Keratinocyte (primary cell): ENCODE results near the gene DRC1. TPM values are rescaled to one million over a fixed set of nuclear protein-coding genes. Genes with fewer than 3 reads are reported as not detected.

Experiments used
- DNase-seq: peaks from one replicate; pipeline ENCODE4 v3.0.0-alpha.2; 2011; ENCODE audit warnings: low read depth, missing footprints, low spot score
- FAIRE-seq: peaks from 2 replicates; lab custom pipeline; 2011; peaks lifted over from hg19 to GRCh38; lab: Jason Lieb, UNC
- H2AFZ ChIP-seq: 2 replicates; pipeline ENCODE4 v1.6.0; 2012; ENCODE audit warnings: low read length, control low read depth, inconsistent platforms; ENCODE audit not compliant: control insufficient read depth
- H3K27ac ChIP-seq: 2 replicates; pipeline ENCODE4 v1.5.1; 2011; ENCODE audit warnings: low read length; ENCODE audit not compliant: control insufficient read depth, insufficient read depth
- H3K27me3 ChIP-seq: 3 replicates; pipeline ENCODE4 v1.6.0; 2011; ENCODE audit warnings: low read length; ENCODE audit not compliant: control insufficient read depth, insufficient read depth; ENCODE audit errors: extremely low read depth
- H3K36me3 ChIP-seq, 2 experiments: 2 replicates in 1 of 2; 3 replicates in 1 of 2; pipeline ENCODE4 v1.5.1; 2011; ENCODE audit warnings: low read length in 2 of 2, mild to moderate bottlenecking in 1 of 2; ENCODE audit not compliant: control insufficient read depth in 2 of 2, insufficient read depth in 2 of 2; ENCODE audit errors: extremely low read depth in 1 of 2
- H3K4me1 ChIP-seq: 3 replicates; pipeline ENCODE4 v1.5.1; 2011; ENCODE audit warnings: low read length; ENCODE audit not compliant: control insufficient read depth, insufficient read depth; ENCODE audit errors: extremely low read depth
- H3K4me2 ChIP-seq: 3 replicates; pipeline ENCODE4 v1.6.0; 2011; ENCODE audit warnings: low read depth, low read length; ENCODE audit not compliant: control insufficient read depth, insufficient read depth; ENCODE audit errors: extremely low read depth
- H3K4me3 ChIP-seq, 3 experiments: fragments of 200-600 bp in 1 of 3; sonication (generic) in 1 of 3; 2 replicates in 2 of 3; 3 replicates in 1 of 3; pipeline ENCODE4 v1.5.1; 2011 to 2016; ENCODE audit warnings: low read length in 3 of 3, mild to moderate bottlenecking in 3 of 3, control low read depth in 2 of 3, inconsistent platforms in 1 of 3, low read depth in 1 of 3, mixed read lengths in 1 of 3, mixed run types in 1 of 3, moderate library complexity in 1 of 3; ENCODE audit not compliant: control insufficient read depth in 2 of 3, insufficient read depth in 2 of 3; ENCODE audit errors: extremely low read depth in 1 of 3
- H3K79me2 ChIP-seq: 2 replicates; pipeline ENCODE4 v1.6.0; 2012; ENCODE audit warnings: low read length; ENCODE audit not compliant: control insufficient read depth, insufficient read depth
- H3K9ac ChIP-seq: 3 replicates; pipeline ENCODE4 v1.6.0; 2011; ENCODE audit warnings: low read length; ENCODE audit not compliant: control insufficient read depth, insufficient read depth; ENCODE audit errors: extremely low read depth
- H3K9me1 ChIP-seq: 3 replicates; pipeline ENCODE4 v1.6.0; 2011; ENCODE audit warnings: low read length; ENCODE audit not compliant: control insufficient read depth, insufficient read depth; ENCODE audit errors: extremely low read depth
- H3K9me3 ChIP-seq: 2 replicates; pipeline ENCODE4 v1.5.1; 2012; ENCODE audit warnings: low read depth, low read length; ENCODE audit not compliant: control insufficient read depth
- H4K20me1 ChIP-seq: 3 replicates; pipeline ENCODE4 v1.6.0; 2011; ENCODE audit warnings: low read length; ENCODE audit not compliant: control insufficient read depth, insufficient read depth; ENCODE audit errors: extremely low read depth
- EZH2 ChIP-seq: IDR thresholded peaks from one replicate; pipeline ENCODE4 v1.6.1; 2012; ENCODE audit warnings: inconsistent platforms, mild to moderate bottlenecking, low read length, moderate library complexity
- dilution Hi-C: fragments of 300-500 bp; cut with MboI; formaldehyde crosslinking; loops from one replicate; pipeline ENCODE4 v1.7.0; 2020; ENCODE audit warnings: low sequenced_read_pairs; ENCODE audit not compliant: extremely low pct_ligation_motif_present
- polyA plus RNA-seq, 5 experiments: library from polyadenylated mRNA; depleted of rRNA in 3 of 5; stranded (reverse) in 3 of 5; stranded (forward) in 1 of 5; unstranded in 1 of 5; fragments of >200 nt; gene quantifications; 1 replicate in 1 of 5; 2 replicates in 3 of 5; 3 replicates in 1 of 5; pipeline versions ENCODE4 v1.2.1 to v1.2.3, GENCODE V29; 2011 to 2012; ENCODE audit warnings: missing spikeins in 2 of 5, low read depth in 1 of 5, low replicate concordance in 1 of 5
- TF ChIP-seq, protein P1 (sequence below), 3 experiments: IDR thresholded peaks in 1 of 3; conservative IDR thresholded peaks in 1 of 3; optimal IDR thresholded peaks in 1 of 3; 2 replicates in 2 of 3; 3 replicates in 1 of 3; pipeline versions ENCODE3 to v1.5.1; 2011; ENCODE audit warnings: low read length in 3 of 3, mild to moderate bottlenecking in 3 of 3, moderate library complexity in 2 of 3, control low read depth in 1 of 3, inconsistent platforms in 1 of 3; ENCODE audit not compliant: insufficient read depth in 2 of 3; ENCODE audit errors: extremely low read depth in 1 of 3

The DRC1 gene
- polyA plus RNA-seq, 1 donor (not counting 4 experiments of a cell fraction or from before 2014, with no cell fraction given): not detected

DNA sequence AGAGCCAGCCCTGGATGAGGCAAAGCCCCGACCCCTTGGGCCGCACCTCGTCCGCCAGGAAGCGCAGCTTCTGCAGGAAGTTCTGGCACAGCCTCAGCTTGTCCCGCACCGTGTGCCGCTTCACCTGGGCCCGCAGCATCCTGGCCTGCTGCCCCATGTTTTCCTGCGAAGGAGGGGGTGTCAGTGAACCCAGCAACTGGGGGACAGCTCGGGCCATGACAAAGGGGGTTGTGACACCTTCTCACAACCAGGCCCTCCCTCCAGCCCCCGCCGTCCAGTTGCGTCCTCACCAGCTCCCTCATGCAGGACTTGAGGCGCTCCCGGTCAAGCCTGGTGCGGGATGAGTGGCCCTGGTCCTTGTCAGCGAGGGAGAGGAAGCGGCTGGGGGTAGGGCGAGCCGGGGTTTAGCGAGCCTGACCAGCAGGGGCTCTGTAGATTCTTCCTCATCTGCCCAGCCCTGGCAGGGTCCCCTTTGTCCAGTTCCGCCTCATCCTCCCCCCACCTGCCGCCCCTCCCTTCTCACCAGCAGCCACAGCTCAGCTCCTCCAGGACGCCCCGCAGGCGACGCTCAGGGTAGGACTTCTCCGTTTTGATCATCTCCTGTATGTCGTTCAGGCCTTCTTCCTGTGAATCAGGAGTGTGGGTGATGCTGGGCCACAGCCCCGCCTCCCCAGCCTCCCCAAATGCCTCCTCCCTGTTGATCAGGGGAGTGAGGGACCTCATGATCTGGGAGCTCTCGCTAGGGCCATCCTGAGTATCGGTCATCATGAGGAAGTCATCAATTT is 75.6 kb downstream of the DRC1 start:
- no peak for TF ChIP-seq EZH2
- TF ChIP-seq, protein P1, sequence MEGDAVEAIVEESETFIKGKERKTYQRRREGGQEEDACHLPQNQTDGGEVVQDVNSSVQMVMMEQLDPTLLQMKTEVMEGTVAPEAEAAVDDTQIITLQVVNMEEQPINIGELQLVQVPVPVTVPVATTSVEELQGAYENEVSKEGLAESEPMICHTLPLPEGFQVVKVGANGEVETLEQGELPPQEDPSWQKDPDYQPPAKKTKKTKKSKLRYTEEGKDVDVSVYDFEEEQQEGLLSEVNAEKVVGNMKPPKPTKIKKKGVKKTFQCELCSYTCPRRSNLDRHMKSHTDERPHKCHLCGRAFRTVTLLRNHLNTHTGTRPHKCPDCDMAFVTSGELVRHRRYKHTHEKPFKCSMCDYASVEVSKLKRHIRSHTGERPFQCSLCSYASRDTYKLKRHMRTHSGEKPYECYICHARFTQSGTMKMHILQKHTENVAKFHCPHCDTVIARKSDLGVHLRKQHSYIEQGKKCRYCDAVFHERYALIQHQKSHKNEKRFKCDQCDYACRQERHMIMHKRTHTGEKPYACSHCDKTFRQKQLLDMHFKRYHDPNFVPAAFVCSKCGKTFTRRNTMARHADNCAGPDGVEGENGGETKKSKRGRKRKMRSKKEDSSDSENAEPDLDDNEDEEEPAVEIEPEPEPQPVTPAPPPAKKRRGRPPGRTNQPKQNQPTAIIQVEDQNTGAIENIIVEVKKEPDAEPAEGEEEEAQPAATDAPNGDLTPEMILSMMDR (optimal IDR thresholded peaks at IDR 0.05 in 1 of 3, IDR thresholded peaks at IDR 0.05 in 1 of 3, conservative IDR thresholded peaks at IDR 0.05 in 1 of 3; ENCODE audit: extremely low read depth in 1 of 3, insufficient read depth in 2 of 3, low read length in 3 of 3): no peak
- Histone ChIP-seq H2AFZ (no peak overlapping the region), H3K27me3 (no peaks in the 10 kb centered on the region), H3K79me2 (no peaks in the 10 kb centered on the region), H3K9me3 (no peaks in the 10 kb centered on the region), H3K4me2 (no peak overlapping the region), H3K36me3 (no peaks in the 10 kb centered on the region), H3K9ac (no peak overlapping the region), H3K4me3 (no peak overlapping the region), H3K9me1 (no peaks in the 10 kb centered on the region), H3K4me1 (no peaks in the 10 kb centered on the region), H3K27ac (no peak overlapping the region), H4K20me1 (no peaks in the 10 kb centered on the region)
- dilution Hi-C loops: no loop called here
- DNase-seq (no peak), FAIRE-seq (no peak)

DNA sequence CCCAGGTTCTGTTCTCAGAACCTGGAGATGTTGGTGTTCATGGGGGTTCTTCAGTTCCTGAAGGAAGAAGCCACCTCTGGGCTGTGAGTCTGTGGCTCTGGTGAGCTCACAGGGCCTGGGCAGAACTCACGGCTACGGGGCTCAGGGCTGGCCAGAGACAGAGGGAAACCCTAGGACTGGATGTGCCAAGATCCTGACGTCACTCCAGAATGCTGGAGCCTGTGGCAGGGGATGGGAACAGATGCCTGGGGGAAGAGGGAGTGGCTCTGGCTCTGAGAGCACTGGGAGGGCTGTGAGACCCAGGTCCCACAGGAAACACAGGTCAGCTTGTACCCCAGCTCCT is 76.2 kb downstream of the DRC1 start, which contains the start of gene OTOF:
Gene OTOF, minus strand, starts transcription at position 214 of the 343 bp plus-strand sequence.
- H3K4me3 ChIP-seq: no peak within 1 kb of the TSS
- no peaks in the 10 kb centered on the region for H3K27me3 ChIP-seq
- H3K9ac ChIP-seq: no peak within 1 kb of the TSS
- dilution Hi-C loops: no loop called here
- no peaks in the 10 kb centered on the region for H3K9me3 ChIP-seq
- FAIRE-seq (no peak), DNase-seq (peak; percentile 1)
- no peaks in the 10 kb centered on the region for H4K20me1 ChIP-seq
- H3K27ac ChIP-seq: no peak within 1 kb of the TSS
- H3K4me2 ChIP-seq: no peak within 1 kb of the TSS
- no peak within 1 kb of the TSS for H2AFZ ChIP-seq
- no peaks in the 10 kb centered on the region for H3K36me3 ChIP-seq
- TF ChIP-seq, protein P1 (optimal IDR thresholded peaks at IDR 0.05 in 1 of 3, IDR thresholded peaks at IDR 0.05 in 1 of 3, conservative IDR thresholded peaks at IDR 0.05 in 1 of 3; ENCODE audit: extremely low read depth in 1 of 3, insufficient read depth in 2 of 3, low read length in 3 of 3): no peak
- no peak for TF ChIP-seq EZH2
- H3K4me1 ChIP-seq: no peaks in the 10 kb centered on the region
- no peaks in the 10 kb centered on the region for H3K9me1 ChIP-seq
- H3K79me2 ChIP-seq: no peaks in the 10 kb centered on the region
